Keratinocyte (primary cell): Measurements from ENCODE around the gene EFNB2.

Source experiments
- CTCF ChIP-seq, 3 experiments: IDR thresholded peaks in 1 of 3; conservative IDR thresholded peaks in 1 of 3; optimal IDR thresholded peaks in 1 of 3; 2 replicates in 2 of 3; 3 replicates in 1 of 3; pipeline versions ENCODE3 to v1.5.1; 2011; ENCODE audit warnings: low read length in 3 of 3, mild to moderate bottlenecking in 3 of 3, moderate library complexity in 2 of 3, control low read depth in 1 of 3, inconsistent platforms in 1 of 3; ENCODE audit not compliant: insufficient read depth in 2 of 3; ENCODE audit errors: extremely low read depth in 1 of 3
- EZH2 ChIP-seq: IDR thresholded peaks from one replicate; pipeline ENCODE4 v1.6.1; 2012; ENCODE audit warnings: inconsistent platforms, mild to moderate bottlenecking, low read length, moderate library complexity

- TF ChIP-seq CTCF (optimal IDR thresholded peaks at IDR 0.05 in 1 of 3, IDR thresholded peaks at IDR 0.05 in 1 of 3, conservative IDR thresholded peaks at IDR 0.05 in 1 of 3; ENCODE audit: extremely low read depth in 1 of 3, insufficient read depth in 2 of 3, low read length in 3 of 3) (no peak), EZH2 (no peak)
Measured at GRCh38 chr13:106537521-106537920, 2.1 kb upstream of the EFNB2 start.
